Stimulated activated naive CD4-positive, alpha-beta T cell treated with Interleukin-2 at 50 U/mL for 16 hours (primary cell): ENCODE data around the gene AP3S1.
"Not testable (repeated sequence)": the region's sequence is repeated elsewhere in the genome, so short reads cannot be mapped to it uniquely, and the experiment has no call there.

Experiments used
- DNase-seq: peaks from one replicate; lab custom pipeline; 2025; lab: John Stamatoyannopoulos, UW

Gene AP3S1

DNA sequence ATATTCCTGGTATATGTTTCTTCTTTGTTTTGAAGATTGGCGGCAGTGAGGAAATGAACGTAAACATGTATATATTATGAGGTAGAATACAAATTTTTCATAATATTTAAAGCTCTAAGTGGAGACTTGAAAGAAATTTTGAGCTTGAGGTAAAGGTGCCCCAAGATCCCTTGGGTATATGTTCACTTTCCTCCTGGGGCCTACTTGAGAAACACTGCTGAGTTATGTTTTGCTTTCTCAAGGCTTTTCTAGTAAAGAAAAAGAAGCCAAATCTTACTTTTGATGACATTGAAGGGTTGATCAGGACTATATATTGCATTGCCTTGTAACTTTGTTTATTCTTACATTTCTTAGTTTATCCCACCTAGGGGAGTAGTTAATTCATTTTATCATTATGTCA is 30.7 kb downstream of the AP3S1 start:
- DNase-seq = no peak

GRCh38 chr5:115873392-115873791 is 31.7 kb downstream of the AP3S1 start:
- no peak for DNase-seq

DNA sequence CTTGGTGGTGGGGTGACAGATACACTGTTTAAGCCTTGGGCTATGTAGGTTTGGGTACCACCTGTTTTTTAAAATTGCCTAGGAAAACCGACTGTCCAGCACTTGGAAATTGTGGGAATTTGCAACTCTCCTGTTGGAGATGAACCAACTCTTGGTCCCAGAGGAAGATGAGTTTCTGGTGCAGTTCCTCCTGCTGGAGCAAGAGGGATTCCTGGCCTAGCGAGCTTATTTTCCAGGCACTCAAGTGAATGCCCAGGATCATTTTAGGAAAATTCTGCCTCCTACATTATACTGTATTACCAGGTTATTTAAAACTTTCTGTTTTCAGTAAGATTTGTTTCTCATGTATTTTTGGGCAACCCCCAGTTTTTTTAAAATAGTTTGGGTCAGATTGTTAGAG is 33.7 kb downstream of the AP3S1 start:
- DNase-seq = no peak

GRCh38 chr5:115877342-115877741 is 35.6 kb downstream of the AP3S1 start:
- not testable (repeated sequence) for DNase-seq

DNA sequence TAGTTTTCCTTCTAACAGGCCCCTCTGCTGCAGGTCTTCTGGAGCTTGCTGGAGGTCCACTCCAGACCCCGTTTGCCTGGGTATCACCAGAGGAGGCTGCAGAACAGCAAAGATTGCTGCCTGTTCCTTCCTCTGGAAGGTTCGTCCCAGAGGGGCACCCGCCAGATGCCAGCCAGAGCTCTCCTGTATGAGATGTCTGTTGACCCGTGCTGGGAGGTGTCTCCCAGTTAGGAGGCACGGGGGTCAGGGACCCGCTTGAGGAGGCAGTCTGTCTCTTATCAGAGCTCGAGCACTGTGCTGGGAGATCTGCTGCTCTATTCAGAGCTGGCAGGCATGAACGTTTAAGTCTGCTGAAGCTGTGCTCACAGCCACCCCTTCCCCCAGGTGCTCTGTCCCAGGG is 40.7 kb downstream of the AP3S1 start:
- not testable (repeated sequence) for DNase-seq

GRCh38 chr5:115884704-115885103 is 43.0 kb downstream of the AP3S1 start:
- DNase-seq = no peak

- DNase-seq = not testable (repeated sequence)
These were observed 43.5 kb downstream of the AP3S1 start for GRCh38 chr5:115885208-115885607.

DNA sequence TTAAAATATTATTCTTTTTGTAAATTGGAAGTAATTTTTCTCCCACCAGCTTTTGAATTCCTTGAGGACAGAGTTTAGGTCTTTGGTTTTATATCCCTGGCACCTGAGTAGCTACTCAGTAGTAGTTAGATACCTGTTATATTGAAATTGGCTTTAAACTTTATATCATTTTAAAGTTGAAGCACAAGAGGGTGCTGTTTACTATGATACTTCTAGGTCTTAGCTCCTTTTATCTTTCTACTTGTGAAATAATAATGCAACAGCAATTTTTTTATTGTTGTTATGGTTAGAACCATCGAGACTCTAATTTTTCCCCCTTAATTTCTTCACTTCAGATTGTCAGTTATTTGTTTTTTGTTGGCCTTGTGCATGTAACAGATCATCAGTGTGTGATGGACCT is 46.3 kb downstream of the AP3S1 start:
- no peak for DNase-seq

GRCh38 chr5:115892021-115892420 is 50.3 kb downstream of the AP3S1 start:
- no peak for DNase-seq

DNA sequence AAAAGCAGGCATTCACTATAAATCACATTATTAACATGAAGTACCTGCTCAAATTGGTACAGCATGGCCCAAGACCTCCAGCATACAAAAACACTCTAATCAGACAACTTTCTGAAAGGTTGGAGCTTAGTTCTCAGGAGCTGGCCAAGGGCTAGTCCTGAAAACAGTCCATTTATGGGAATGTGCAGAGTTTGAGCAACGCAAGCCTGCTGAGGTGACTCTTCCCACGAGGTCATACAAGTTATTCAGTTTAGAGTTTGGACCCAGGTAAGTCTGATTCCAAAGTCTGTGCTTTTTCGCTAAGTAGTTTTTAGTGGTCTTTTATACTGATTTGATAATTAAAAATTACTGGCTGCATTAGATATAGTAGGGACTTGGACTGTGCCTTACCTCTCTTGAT is 52.6 kb downstream of the AP3S1 start:
- DNase-seq = no peak

DNA sequence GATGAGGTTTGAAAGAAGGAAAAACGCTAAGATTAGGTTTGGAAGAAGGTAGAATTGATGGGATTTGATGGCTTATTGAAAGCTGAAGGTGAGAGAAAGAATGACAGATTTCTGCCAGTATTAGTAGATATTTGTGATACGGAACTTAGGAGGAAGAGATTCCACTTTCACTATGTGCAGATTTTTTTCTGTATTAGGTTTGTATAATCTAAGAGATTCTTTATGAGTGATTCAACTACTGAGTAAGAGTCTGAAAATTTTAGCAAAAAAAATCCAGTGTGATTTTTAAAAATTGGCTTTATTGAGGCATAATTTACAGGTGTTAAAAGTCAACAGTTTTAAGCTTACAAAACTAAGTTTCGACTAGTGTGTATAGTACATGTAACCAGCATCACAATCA is 54.1 kb downstream of the AP3S1 start:
- DNase-seq = no peak

DNA sequence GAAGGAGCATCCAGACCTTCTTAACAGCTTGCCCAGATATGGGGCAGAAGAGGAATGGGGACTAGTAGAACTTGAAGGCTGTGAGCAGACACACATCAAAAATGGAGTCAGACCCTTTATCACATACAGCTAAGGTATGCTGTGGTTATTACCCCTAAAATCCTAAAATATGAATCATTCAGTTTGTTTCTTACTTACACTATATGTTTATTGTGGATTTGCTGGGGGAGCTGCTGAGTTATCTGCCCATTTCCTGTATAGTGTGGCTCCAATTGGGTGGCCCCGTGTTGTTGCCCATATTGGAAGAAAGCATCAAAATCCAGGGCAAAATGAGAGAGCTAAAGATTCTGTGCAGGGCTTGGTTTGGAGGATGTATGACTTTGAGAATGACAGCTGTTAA is 56.9 kb downstream of the AP3S1 start:
- DNase-seq = no peak

DNA sequence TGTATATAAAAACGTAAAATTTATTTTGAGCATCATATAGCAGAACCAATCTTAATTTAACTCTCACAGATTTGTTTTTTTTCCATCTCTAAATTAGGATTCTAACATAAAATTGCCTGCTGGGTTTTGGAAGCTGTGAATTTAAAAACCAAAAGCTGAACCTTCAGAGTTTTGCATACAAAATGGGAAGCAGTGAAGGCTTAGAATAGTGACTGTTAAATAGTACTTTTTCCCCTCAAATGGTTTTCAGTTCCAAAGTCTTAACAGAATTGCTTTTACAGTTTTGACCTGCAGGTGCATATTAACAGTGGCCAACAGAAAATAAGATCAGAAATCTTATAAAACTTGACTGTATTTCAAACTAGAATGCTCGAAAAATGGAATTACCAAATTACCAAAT is 65.4 kb downstream of the AP3S1 start:
- DNase-seq = no peak

DNA sequence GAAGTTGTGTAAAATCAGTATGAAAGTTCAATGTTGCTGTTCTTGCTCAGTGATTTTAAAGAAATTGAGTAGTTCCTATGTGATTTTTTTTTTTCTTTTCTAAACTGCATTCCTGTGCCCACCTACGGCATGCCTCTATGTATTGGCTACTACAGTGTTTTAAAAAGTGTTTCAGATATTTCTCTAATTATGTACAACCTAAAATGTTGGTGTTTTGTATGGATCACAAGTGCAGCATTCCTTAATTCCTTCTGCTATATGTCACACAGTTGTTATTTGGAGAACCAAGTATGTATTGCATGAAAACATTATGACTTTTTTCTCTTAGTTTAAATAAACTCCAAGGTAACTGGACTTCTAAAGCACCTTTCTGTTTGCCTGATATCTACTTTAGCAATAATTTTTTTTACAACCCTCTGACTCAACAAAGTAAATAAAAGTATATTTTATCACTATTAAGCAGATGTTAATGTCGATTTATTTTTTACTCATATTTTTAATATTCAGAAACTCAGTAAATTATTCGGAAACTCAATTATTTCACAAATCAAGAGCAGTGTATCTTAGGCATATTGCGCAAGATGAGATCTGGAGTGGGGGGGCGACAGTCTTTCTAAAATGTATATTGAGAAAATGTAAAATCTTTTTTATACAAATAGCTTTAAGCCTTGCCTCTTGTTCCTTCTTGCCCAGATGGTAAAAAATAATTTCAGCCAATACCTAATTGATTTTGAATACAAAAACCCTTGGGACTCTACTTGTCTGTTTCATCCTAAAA is 72.1 kb downstream of the AP3S1 start:
- DNase-seq = not testable (repeated sequence)

DNA sequence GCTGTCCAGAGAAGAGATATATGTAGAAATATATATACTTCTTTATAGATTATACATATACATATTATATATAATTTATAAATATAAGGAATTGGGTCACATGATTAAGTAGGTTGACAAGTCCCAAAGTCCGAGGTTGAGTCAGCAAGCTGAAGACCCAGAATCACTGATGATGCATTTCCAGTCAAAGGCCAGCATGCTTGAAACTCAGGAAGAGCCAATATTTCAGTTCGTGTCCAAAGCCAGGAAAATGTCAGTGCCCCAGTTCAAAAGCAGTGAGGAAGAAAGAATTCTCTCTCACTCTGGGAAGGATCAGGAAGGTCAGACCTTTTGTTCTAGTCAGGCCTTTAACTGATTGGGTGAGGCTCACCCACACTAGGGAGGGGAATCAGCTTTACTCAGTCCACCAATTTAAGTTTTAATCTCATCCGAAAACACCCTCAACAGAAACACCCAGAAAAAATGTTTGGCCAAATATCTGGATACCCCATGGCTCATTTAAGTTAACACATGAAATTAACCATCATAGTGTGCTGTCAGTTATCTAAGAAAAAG is 78.5 kb downstream of the AP3S1 start:
- DNase-seq = no peak

- not testable (repeated sequence) for DNase-seq
These were observed 87.1 kb downstream of the AP3S1 start for GRCh38 chr5:115928578-115929407.

DNA sequence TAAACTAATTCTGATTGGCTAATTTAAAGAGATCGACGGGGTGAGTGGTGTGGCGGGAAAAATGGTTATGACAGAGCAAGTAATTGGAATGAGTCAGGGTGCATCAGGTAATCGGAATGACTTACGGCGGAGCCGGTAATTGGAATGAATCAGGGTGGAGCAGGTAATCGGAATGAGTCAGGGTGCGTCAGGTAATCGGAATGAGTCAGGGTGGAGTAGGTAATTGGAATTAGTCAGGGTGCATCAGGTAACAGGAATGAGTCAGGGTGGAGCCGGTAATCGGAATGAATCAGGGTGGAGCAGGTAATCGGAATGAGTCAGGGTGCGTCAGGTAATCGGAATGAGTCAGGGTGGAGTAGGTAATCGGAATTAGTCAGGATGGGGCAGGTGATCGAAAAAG is 88.4 kb downstream of the AP3S1 start:
- not testable (repeated sequence) for DNase-seq

DNA sequence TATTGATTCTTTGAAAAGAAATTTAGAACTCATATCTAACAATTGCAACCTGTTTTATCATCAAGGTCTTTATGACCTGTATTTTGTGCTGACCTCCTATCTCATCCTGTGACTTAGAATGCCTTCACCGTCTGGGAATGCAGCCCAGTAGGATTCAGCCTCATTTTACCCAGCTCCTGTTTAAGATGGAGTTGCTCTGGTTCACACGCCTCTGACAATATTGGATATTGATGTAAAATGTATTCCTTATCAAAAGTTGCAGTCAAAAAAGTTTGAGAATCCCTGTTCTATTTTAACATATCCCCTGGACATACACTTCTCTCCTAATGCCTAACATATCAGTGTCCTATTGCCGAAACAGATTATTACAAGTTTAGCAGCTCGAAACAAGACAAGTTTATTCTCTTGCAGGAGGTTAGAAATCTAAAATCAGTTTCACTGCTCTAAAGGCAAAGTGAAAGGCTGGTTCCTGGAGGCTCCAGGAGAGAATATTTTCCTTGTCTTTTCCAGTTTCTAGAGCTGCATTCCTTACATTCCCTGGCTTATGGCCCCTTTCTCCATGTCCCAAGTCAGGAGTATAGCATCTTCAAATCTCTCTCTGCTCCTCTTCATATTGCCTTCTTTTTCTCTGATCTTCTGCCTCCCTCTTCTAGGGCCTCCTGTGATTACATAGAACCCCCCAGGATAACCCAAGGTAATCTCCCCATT is 89.0 kb downstream of the AP3S1 start:
- DNase-seq = no peak

- no peak for DNase-seq
These were observed 91.3 kb downstream of the AP3S1 start for GRCh38 chr5:115932991-115933390.

GRCh38 chr5:115934388-115934974 is 92.7 kb downstream of the AP3S1 start:
- no peak for DNase-seq

GRCh38 chr5:115936031-115936430 is 94.3 kb downstream of the AP3S1 start:
- no peak for DNase-seq

DNA sequence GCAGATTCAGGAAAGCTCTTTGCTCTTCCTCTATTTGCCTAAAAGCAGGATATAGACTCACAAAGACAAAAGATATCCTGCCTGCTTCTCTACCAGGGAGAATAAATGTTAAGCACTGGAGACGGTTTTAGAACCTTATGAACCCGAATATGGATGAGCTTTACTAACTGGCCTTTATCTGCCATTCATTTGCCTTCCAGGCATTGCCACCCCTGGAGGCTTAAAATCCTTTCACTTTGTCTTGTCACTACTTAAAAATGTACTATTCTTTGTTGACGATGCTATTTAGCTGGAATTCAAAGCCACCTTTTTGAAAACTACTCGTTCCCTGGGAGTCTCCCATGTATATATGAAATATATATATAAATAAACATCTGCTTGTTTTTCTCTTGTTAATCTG is 97.3 kb downstream of the AP3S1 start:
- no peak for DNase-seq
